Astrocyte (in vitro differentiated cells and primary cell): Measurements from ENCODE around the gene KLK2. TPM values are rescaled to one million over a fixed set of nuclear protein-coding genes. Genes with fewer than 3 reads are reported as not detected.

ENCODE experiments used
- DNase-seq: peaks from one replicate; pipeline ENCODE4 v3.0.0-alpha.2; 2010; ENCODE audit warnings: low read depth
- FAIRE-seq: peaks from 2 replicates; lab custom pipeline; 2011; peaks lifted over from hg19 to GRCh38; lab: Jason Lieb, UNC
- H2AFZ ChIP-seq: 2 replicates; pipeline ENCODE4 v1.6.0; 2012; ENCODE audit warnings: low read depth, low read length, inconsistent platforms
- H3K27ac ChIP-seq: 2 replicates; pipeline ENCODE4 v1.5.1; 2011; ENCODE audit warnings: low read depth, low read length, inconsistent platforms
- H3K27me3 ChIP-seq: 2 replicates; pipeline ENCODE4 v1.6.0; 2011; ENCODE audit warnings: low read length, inconsistent platforms; ENCODE audit not compliant: insufficient read depth
- H3K36me3 ChIP-seq: 2 replicates; pipeline ENCODE4 v1.5.1; 2011; ENCODE audit warnings: low read length, inconsistent platforms; ENCODE audit not compliant: insufficient read depth
- H3K4me1 ChIP-seq: 2 replicates; pipeline ENCODE4 v1.5.1; 2011; ENCODE audit warnings: low read length, inconsistent platforms; ENCODE audit not compliant: insufficient read depth
- H3K4me2 ChIP-seq: 2 replicates; pipeline ENCODE4 v1.6.0; 2012; ENCODE audit warnings: low read length, inconsistent platforms
- H3K4me3 ChIP-seq: 2 replicates; pipeline ENCODE4 v1.5.1; 2011; ENCODE audit warnings: low read depth, mild to moderate bottlenecking, low read length, inconsistent platforms; ENCODE audit not compliant: insufficient read depth
- H3K79me2 ChIP-seq: 2 replicates; pipeline ENCODE4 v1.6.0; 2012; ENCODE audit warnings: mild to moderate bottlenecking, low read length, inconsistent platforms; ENCODE audit not compliant: insufficient read depth
- H3K9ac ChIP-seq: 2 replicates; pipeline ENCODE4 v1.6.0; 2012; ENCODE audit warnings: mild to moderate bottlenecking, low read length, inconsistent platforms
- H3K9me3 ChIP-seq: 2 replicates; pipeline ENCODE4 v1.5.1; 2012; ENCODE audit warnings: low read depth, mild to moderate bottlenecking, low read length, inconsistent platforms; ENCODE audit not compliant: insufficient read depth
- H4K20me1 ChIP-seq: 2 replicates; pipeline ENCODE4 v1.6.0; 2012; ENCODE audit warnings: low read length, inconsistent platforms; ENCODE audit not compliant: insufficient read depth
- H3K27ac Mint-ChIP-seq: one replicate; pipeline ENCODE4 v1.8.0; 2021; ENCODE audit warnings: mild to moderate bottlenecking, mixed read lengths; ENCODE audit not compliant: unreplicated experiment
- H3K27me3 Mint-ChIP-seq: one replicate; pipeline ENCODE4 v1.8.0; 2021; ENCODE audit warnings: low read depth, mixed read lengths; ENCODE audit not compliant: unreplicated experiment
- H3K36me3 Mint-ChIP-seq: one replicate; pipeline ENCODE4 v1.8.0; 2021; ENCODE audit warnings: low read depth, mixed read lengths; ENCODE audit not compliant: unreplicated experiment
- H3K4me1 Mint-ChIP-seq: one replicate; pipeline ENCODE4 v1.8.0; 2021; ENCODE audit warnings: low read depth, mixed read lengths; ENCODE audit not compliant: unreplicated experiment
- H3K4me3 Mint-ChIP-seq: one replicate; pipeline ENCODE4 v1.8.0; 2021; ENCODE audit warnings: mild to moderate bottlenecking, moderate library complexity, mixed read lengths; ENCODE audit not compliant: unreplicated experiment
- H3K9me3 Mint-ChIP-seq: one replicate; pipeline ENCODE4 v1.8.0; 2021; ENCODE audit warnings: mild to moderate bottlenecking, mixed read lengths; ENCODE audit not compliant: unreplicated experiment
- CTCF ChIP-seq: IDR thresholded peaks from 2 replicates; pipeline ENCODE4 v1.5.1; 2011; ENCODE audit warnings: low read depth, mild to moderate bottlenecking, inconsistent platforms, low read length, moderate library complexity; ENCODE audit not compliant: insufficient read depth
- EZH2 ChIP-seq: IDR thresholded peaks from 2 replicates; pipeline ENCODE4 v1.6.1; 2012; ENCODE audit warnings: mild to moderate bottlenecking, low read length, inconsistent platforms; ENCODE audit not compliant: insufficient read depth
- total RNA-seq: library from RNA; stranded (reverse); gene quantifications from 2 replicates; pipeline ENCODE4 v1.2.1, GENCODE V29; 2021

KLK2 gene
- total RNA-seq, 1 donor from 2014 or later, result not detected

GRCh38 chr19:50928831-50929230, 55.6 kb downstream of the KLK2 start:
- Histone ChIP-seq H3K36me3 (no peaks in the 10 kb centered on the region), H3K4me3 (no peak overlapping the region), H3K79me2 (no peaks in the 10 kb centered on the region), H3K9me3 (no peaks in the 10 kb centered on the region), H3K9ac (no peak overlapping the region), H2AFZ (no peak overlapping the region), H3K27me3 (no peaks in the 10 kb centered on the region), H3K4me2 (no peak overlapping the region), H3K4me1 (no peaks in the 10 kb centered on the region), H4K20me1 (no peaks in the 10 kb centered on the region), H3K27ac (no peak overlapping the region)
- DNase-seq (no peak), FAIRE-seq (no peak)
- Mint-ChIP-seq H3K27me3 (peaks cover 30% of the 10 kb centered on the region), H3K27ac (no peak overlapping the region), H3K9me3 (peaks cover 2% of the 10 kb centered on the region), H3K36me3 (no peaks in the 10 kb centered on the region), H3K4me3 (no peak overlapping the region), H3K4me1 (no peaks in the 10 kb centered on the region)
- TF ChIP-seq EZH2 (no peak), CTCF (no peak)

Other genes starting within 250 kb of the KLK2 start
- gene SYT3, start 233.6 kb upstream of the KLK2 start, total RNA-seq, result not detected in 2 replicates
- not detected in 2 replicates for gene C19orf81, start 224.0 kb upstream of the KLK2 start, total RNA-seq
- gene SHANK1, start 153.6 kb upstream of the KLK2 start, total RNA-seq, result not detected in 2 replicates
- not detected in 2 replicates for gene CLEC11A, start 150.1 kb upstream of the KLK2 start, total RNA-seq
- not detected in 2 replicates for gene GPR32, start 103.0 kb upstream of the KLK2 start, total RNA-seq
- not detected in 2 replicates for gene ACP4, start 83.0 kb upstream of the KLK2 start, total RNA-seq
- not detected in 2 replicates for gene KLK1, start 49.7 kb upstream of the KLK2 start, total RNA-seq
- gene KLK15, start 39.9 kb upstream of the KLK2 start, total RNA-seq, result not detected in 2 replicates
- not detected in 2 replicates for gene KLK3, start 18.5 kb upstream of the KLK2 start, total RNA-seq
- gene KLK4, start 38.0 kb downstream of the KLK2 start, total RNA-seq, result not detected in 2 replicates
- not detected in 2 replicates for gene KLK5, start 79.6 kb downstream of the KLK2 start, total RNA-seq
- gene KLK6, start 96.2 kb downstream of the KLK2 start, total RNA-seq, result 2.7 and 3.5 TPM in 2 replicates
- not detected in 2 replicates for gene KLK7, start 110.5 kb downstream of the KLK2 start, total RNA-seq
- gene KLK8, start 128.2 kb downstream of the KLK2 start, total RNA-seq, result not detected in 2 replicates
- 0.19 and 0.30 TPM in 2 replicates for gene KLK10, start 146.3 kb downstream of the KLK2 start, total RNA-seq
- gene KLK11, start 153.2 kb downstream of the KLK2 start, total RNA-seq, result not detected in 2 replicates
- not detected in 2 replicates for gene KLK12, start 161.6 kb downstream of the KLK2 start, total RNA-seq
- gene KLK13, start 191.7 kb downstream of the KLK2 start, total RNA-seq, result 0.32 TPM in 1 of 2 replicates, not detected in the other
- gene KLK14, start 209.4 kb downstream of the KLK2 start, total RNA-seq, result 0.23 and 0.31 TPM in 2 replicates
- 6.4 and 7.4 TPM in 2 replicates for gene CTU1, start 235.0 kb downstream of the KLK2 start, total RNA-seq